DND-41 (cell line): ENCODE data around the gene ANKMY1.

ENCODE experiments used
- CTCF ChIP-seq: IDR thresholded peaks from 2 replicates; pipeline ENCODE4 v1.5.1; 2012; ENCODE audit warnings: borderline replicate concordance, low read length, moderate library complexity, mild to moderate bottlenecking; ENCODE audit not compliant: poor library complexity, severe bottlenecking; ENCODE audit errors: extremely low read depth
- EZH2 ChIP-seq: IDR thresholded peaks from 3 replicates; pipeline ENCODE4 v1.6.1; 2012; ENCODE audit warnings: borderline replicate concordance, low read depth, mild to moderate bottlenecking, moderate library complexity, low read length, inconsistent platforms; ENCODE audit not compliant: severe bottlenecking

GRCh38 chr2:240556553-240557100, 1.2 kb downstream of the ANKMY1 start:
- TF ChIP-seq CTCF, result peak; percentile 58
- TF ChIP-seq EZH2, result no peak
